CD4-positive, CD25-positive, alpha-beta regulatory T cell (primary cell): ENCODE measurements around the gene CALCR. TPM values are rescaled to one million over a fixed set of nuclear protein-coding genes. Genes with fewer than 3 reads are reported as not detected.

Experiments used
- ATAC-seq, 2 donors: fragments of 150-1000 bp; cut with Tn5 transposase; one replicate each; pipeline ENCODE4 v1.10.0; 2021; ENCODE audit warnings: low read depth in 2 of 2, moderate number of reproducible peaks in 2 of 2, moderate library complexity in 1 of 2
- DNase-seq, 3 donors: peaks; one replicate each; pipeline versions ENCODE4 v3.0.0 to v3.0.0-alpha.2; 2012 to 2022; ENCODE audit warnings: mixed read lengths in 1 of 3
- H3K27ac ChIP-seq: one replicate; pipeline ENCODE4 v1.7.0; 2013; ENCODE audit warnings: mild to moderate bottlenecking, low read length; ENCODE audit not compliant: insufficient read depth, poor library complexity, severe bottlenecking
- H3K27me3 ChIP-seq: one replicate; pipeline ENCODE4 v1.7.0; 2013; ENCODE audit warnings: low read length; ENCODE audit not compliant: control insufficient read depth, insufficient read depth
- H3K36me3 ChIP-seq: one replicate; pipeline ENCODE4 v1.7.0; 2013; ENCODE audit warnings: mild to moderate bottlenecking, low read length, moderate library complexity; ENCODE audit not compliant: control insufficient read depth, insufficient read depth
- H3K4me1 ChIP-seq: 2 replicates; pipeline ENCODE4 v1.7.0; 2013; ENCODE audit warnings: mild to moderate bottlenecking, low read length; ENCODE audit not compliant: insufficient read depth, control insufficient read depth, poor library complexity, severe bottlenecking
- H3K4me3 ChIP-seq: one replicate; pipeline ENCODE4 v1.7.0; 2013; ENCODE audit warnings: low read depth, mild to moderate bottlenecking, low read length, moderate library complexity
- H3K9me3 ChIP-seq, 2 experiments: 1 replicate in 1 of 2; 2 replicates in 1 of 2; pipeline ENCODE4 v1.7.0; 2013; ENCODE audit warnings: low read length in 2 of 2, mild to moderate bottlenecking in 1 of 2, moderate library complexity in 1 of 2; ENCODE audit not compliant: control insufficient read depth in 2 of 2
- H3K27ac Mint-ChIP-seq, 3 donors: one replicate each; pipeline ENCODE4 v1.8.0; 2020 to 2022; ENCODE audit warnings: mild to moderate bottlenecking in 3 of 3, mixed read lengths in 3 of 3, moderate library complexity in 2 of 3
- H3K27me3 Mint-ChIP-seq: one replicate; pipeline ENCODE4 v1.8.0; 2022; ENCODE audit warnings: mild to moderate bottlenecking, mixed read lengths
- H3K36me3 Mint-ChIP-seq: one replicate; pipeline ENCODE4 v1.8.0; 2020; ENCODE audit warnings: mixed read lengths
- H3K4me1 Mint-ChIP-seq, 4 donors: one replicate each; pipeline ENCODE4 v1.8.0; 2020 to 2022; ENCODE audit warnings: mixed read lengths in 4 of 4, mild to moderate bottlenecking in 1 of 4
- H3K4me3 Mint-ChIP-seq, 4 donors: one replicate each; pipeline ENCODE4 v1.8.0; 2020 to 2022; ENCODE audit warnings: mild to moderate bottlenecking in 4 of 4, mixed read lengths in 4 of 4, moderate library complexity in 3 of 4
- H3K9me3 Mint-ChIP-seq, 7 donors: one replicate each; pipeline ENCODE4 v1.8.0; 2020 to 2022; ENCODE audit warnings: mixed read lengths in 7 of 7, mild to moderate bottlenecking in 3 of 7, moderate library complexity in 2 of 7
- polyA plus RNA-seq, 4 donors: library from polyadenylated mRNA; unstranded; fragments of 300-500 nt; fragmentation: Illumina TruSeq; gene quantifications; one replicate each; pipeline ENCODE4 v1.2.3, GENCODE V29; 2021
- total RNA-seq: library from RNA; stranded (reverse); gene quantifications from one replicate; pipeline ENCODE4 v1.2.3, GENCODE V29; 2022

Gene CALCR
- total and polyA plus RNA-seq, 5 donors from 2014 or later = not detected

GRCh38 chr7:93402944-93403343, 171.6 kb downstream of the CALCR start:
- Histone ChIP-seq H3K27me3 (no peaks in the 10 kb centered on the region), H3K36me3 (no peaks in the 10 kb centered on the region), H3K27ac (no peak overlapping the region), H3K9me3 (peaks cover 0 to 10% of the 10 kb centered on the region in 2 experiments), H3K4me3 (no peak overlapping the region), H3K4me1 (no peaks in the 10 kb centered on the region)
- Mint-ChIP-seq H3K27ac (no peak overlapping the region), H3K36me3 (no peaks in the 10 kb centered on the region), H3K27me3 (peaks cover 7% of the 10 kb centered on the region), H3K4me1 (no peaks in the 10 kb centered on the region), H3K4me3 (no peak overlapping the region), H3K9me3 (peaks cover 0 to 15% (median 1%) of the 10 kb centered on the region in 7 donors)
- DNase-seq = no peak
- ATAC-seq = no peak

DNA sequence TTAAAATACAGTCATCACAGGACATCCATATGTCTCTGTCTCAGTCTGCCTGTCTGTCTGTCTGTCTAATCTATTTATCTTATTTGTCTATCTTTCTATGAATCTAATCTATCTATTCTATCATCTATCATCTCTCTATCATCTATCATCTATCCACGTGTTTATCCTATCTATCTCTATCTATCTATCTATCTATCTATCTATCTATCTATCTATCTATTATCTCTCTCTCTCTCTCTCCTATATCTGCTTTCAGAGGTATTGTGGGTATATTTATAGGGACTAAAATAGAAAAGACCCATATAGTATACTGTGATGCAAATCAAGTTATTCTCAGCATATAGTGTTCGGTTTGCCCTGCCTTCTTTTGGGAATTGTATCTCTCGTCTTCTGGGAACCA, 174.9 kb downstream of the CALCR start:
- peaks cover 7% of the 10 kb centered on the region for H3K27me3 Mint-ChIP-seq
- H3K27ac ChIP-seq = no peak overlapping the region
- peaks cover 0 to 4% (median 0%) of the 10 kb centered on the region in 7 donors for H3K9me3 Mint-ChIP-seq
- H3K27me3 ChIP-seq = no peaks in the 10 kb centered on the region
- H3K4me1 ChIP-seq = no peaks in the 10 kb centered on the region
- no peak for ATAC-seq
- H3K36me3 ChIP-seq = no peaks in the 10 kb centered on the region
- no peak overlapping the region for H3K4me3 ChIP-seq
- no peak overlapping the region for H3K4me3 Mint-ChIP-seq
- DNase-seq = no peak
- no peak overlapping the region for H3K27ac Mint-ChIP-seq
- no peaks in the 10 kb centered on the region for H3K36me3 Mint-ChIP-seq
- no peaks in the 10 kb centered on the region for H3K4me1 Mint-ChIP-seq
- no peaks in the 10 kb centered on the region for H3K9me3 ChIP-seq

DNA sequence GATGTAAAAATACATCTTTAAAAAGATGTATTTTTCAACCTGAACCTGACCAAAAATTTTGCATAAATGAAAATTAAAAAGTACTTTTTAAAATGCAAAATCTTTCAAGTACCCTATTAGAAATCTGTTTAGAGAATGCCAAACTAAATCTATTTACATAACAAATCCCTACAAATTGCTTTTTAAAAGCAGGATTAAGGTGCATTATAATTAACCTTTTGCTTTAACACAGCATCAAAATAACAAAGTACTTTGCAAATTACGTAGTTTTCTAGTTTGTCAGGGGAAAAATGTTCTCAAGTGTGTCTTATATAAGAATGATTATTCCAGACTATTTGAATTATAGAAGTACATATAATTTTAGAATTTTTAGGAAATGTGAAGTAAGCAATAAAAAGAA, 181.5 kb downstream of the CALCR start:
- no peak overlapping the region for H3K4me3 Mint-ChIP-seq
- no peak overlapping the region for H3K27ac Mint-ChIP-seq
- no peaks in the 10 kb centered on the region for H3K9me3 Mint-ChIP-seq
- H3K36me3 ChIP-seq = no peaks in the 10 kb centered on the region
- no peak overlapping the region for H3K4me3 ChIP-seq
- no peaks in the 10 kb centered on the region for H3K4me1 Mint-ChIP-seq
- H3K27ac ChIP-seq = no peak overlapping the region
- no peaks in the 10 kb centered on the region for H3K36me3 Mint-ChIP-seq
- no peaks in the 10 kb centered on the region for H3K9me3 ChIP-seq
- no peaks in the 10 kb centered on the region for H3K27me3 ChIP-seq
- no peaks in the 10 kb centered on the region for H3K4me1 ChIP-seq
- ATAC-seq = no peak
- H3K27me3 Mint-ChIP-seq = peaks cover 6% of the 10 kb centered on the region
- no peak for DNase-seq

DNA sequence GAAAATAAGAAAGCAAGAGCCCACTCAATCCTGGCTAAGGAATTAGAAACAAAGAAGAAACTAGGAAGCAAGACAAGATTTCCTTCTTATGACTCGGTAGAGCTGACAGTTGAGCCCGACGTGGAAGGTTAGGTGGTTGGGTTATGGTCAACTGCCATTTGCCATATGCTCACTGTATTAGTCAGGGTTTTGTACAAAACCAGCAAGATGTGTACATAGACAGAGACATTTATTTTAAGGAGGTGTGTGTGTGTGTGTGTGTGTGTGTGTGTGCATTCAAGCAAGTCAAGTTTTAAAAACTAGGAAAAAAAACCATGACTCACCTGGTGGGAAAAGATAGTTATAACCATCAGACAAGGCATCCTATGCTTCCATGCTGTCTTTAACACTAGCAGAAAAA, 183.9 kb downstream of the CALCR start:
- Mint-ChIP-seq H3K27ac (no peak overlapping the region), H3K36me3 (no peaks in the 10 kb centered on the region), H3K27me3 (peaks cover 12% of the 10 kb centered on the region), H3K4me3 (no peak overlapping the region), H3K9me3 (no peaks in the 10 kb centered on the region), H3K4me1 (no peaks in the 10 kb centered on the region)
- no peaks in the 10 kb centered on the region for H3K4me1 ChIP-seq
- no peak overlapping the region for H3K27ac ChIP-seq
- H3K4me3 ChIP-seq = no peak overlapping the region
- no peaks in the 10 kb centered on the region for H3K36me3 ChIP-seq
- ATAC-seq (no peak), DNase-seq (no peak)
- no peaks in the 10 kb centered on the region for H3K27me3 ChIP-seq
- no peaks in the 10 kb centered on the region for H3K9me3 ChIP-seq

- no peak overlapping the region for H3K27ac Mint-ChIP-seq
- H3K4me1 ChIP-seq = no peaks in the 10 kb centered on the region
- no peak overlapping the region for H3K4me3 Mint-ChIP-seq
- H3K27me3 ChIP-seq = peaks cover 4% of the 10 kb centered on the region
- H3K27me3 Mint-ChIP-seq = peaks cover 38% of the 10 kb centered on the region
- H3K4me1 Mint-ChIP-seq = no peaks in the 10 kb centered on the region
- peaks cover 0 to 2% (median 0%) of the 10 kb centered on the region in 7 donors for H3K9me3 Mint-ChIP-seq
- no peaks in the 10 kb centered on the region for H3K9me3 ChIP-seq
- ATAC-seq (no peak), DNase-seq (no peak)
- H3K27ac ChIP-seq = no peak overlapping the region
- H3K36me3 Mint-ChIP-seq = no peaks in the 10 kb centered on the region
- no peak overlapping the region for H3K4me3 ChIP-seq
- no peaks in the 10 kb centered on the region for H3K36me3 ChIP-seq
Observed at GRCh38 chr7:93382362-93382761, 192.2 kb downstream of the CALCR start.

DNA sequence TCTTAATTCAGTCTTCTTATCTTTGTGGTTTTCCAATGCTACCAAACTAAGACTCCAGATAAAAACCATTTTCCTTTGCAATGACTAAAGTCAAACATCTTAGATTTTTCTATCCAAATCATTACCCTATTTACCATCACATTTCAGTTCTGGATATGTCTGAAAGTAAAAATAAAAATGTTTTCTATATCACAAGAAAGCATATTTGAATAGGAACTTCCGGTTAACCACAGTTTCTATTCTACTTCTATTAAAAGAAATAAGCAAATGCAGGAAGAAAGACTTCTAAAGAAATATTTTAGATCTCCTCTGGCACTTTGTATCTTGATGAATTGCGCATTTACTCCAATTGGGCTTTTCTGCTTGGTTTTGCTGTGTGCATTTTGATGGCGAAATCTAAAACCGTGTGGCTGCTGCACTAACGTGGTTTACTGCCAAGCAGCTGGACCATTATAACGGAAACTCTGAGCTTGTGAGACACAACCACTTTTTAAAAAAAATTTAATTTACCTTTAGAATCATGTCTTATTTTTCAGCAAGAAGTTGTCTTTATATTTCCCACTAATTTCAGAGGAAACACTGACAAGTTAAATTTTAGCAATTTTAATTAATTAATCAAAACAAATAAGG, 196.3 kb downstream of the CALCR start:
- Mint-ChIP-seq H3K36me3 (no peaks in the 10 kb centered on the region), H3K27me3 (peaks cover 25% of the 10 kb centered on the region), H3K9me3 (peaks cover 0 to 2% (median 0%) of the 10 kb centered on the region in 7 donors), H3K4me3 (no peak overlapping the region), H3K4me1 (no peaks in the 10 kb centered on the region), H3K27ac (no peak overlapping the region)
- Histone ChIP-seq H3K27ac (no peak overlapping the region), H3K36me3 (no peaks in the 10 kb centered on the region), H3K4me3 (no peak overlapping the region), H3K4me1 (no peaks in the 10 kb centered on the region), H3K9me3 (no peaks in the 10 kb centered on the region), H3K27me3 (peaks cover 2% of the 10 kb centered on the region)
- no peak for DNase-seq
- ATAC-seq = no peak

DNA sequence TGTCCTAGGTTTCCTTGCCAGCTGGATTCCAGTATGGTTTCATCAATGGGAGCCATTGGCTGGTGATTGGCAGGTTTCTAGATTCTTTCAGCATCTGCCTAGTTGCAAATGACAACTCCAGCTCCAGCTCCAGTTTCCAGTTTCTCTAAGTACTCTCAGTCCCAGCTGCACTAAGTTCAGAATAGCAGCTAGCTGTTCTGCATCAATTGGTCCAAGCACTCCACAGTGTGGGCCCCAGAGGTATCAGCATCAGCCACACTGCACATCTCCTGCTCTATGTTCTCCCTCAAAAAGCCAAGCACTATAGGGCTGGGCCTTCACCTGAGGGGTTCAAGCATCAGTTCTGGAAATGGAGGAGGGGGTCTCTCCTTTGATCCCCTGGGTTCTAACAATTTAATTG, 198.9 kb downstream of the CALCR start:
- Histone ChIP-seq H3K27ac (no peak overlapping the region), H3K4me1 (no peaks in the 10 kb centered on the region), H3K36me3 (no peaks in the 10 kb centered on the region), H3K9me3 (no peaks in the 10 kb centered on the region), H3K4me3 (no peak overlapping the region), H3K27me3 (peaks cover 2% of the 10 kb centered on the region)
- Mint-ChIP-seq H3K27me3 (peaks cover 25% of the 10 kb centered on the region), H3K27ac (no peak overlapping the region), H3K4me3 (no peak overlapping the region), H3K9me3 (peaks cover 0 to 6% (median 1%) of the 10 kb centered on the region in 7 donors), H3K36me3 (no peaks in the 10 kb centered on the region), H3K4me1 (no peaks in the 10 kb centered on the region)
- DNase-seq (no peak), ATAC-seq (no peak)
